Right lobe of liver (tissue), 4 donors: Measurements from ENCODE around the gene IFI27L1.

Experiments
- POLR2A ChIP-seq: fragments of 450-650 bp; IDR thresholded peaks from one replicate; pipeline ENCODE4 v1.6.1; 2017; ENCODE audit warnings: antibody characterized with exemption, mild to moderate bottlenecking
- TF ChIP-seq, protein P1 (sequence below), 4 donors: fragments of 200-600 bp in 3 of 4; fragments of 450-650 bp in 1 of 4; IDR thresholded peaks; one replicate each; pipeline versions ENCODE4 v1.5.1 to v1.8.0; 2016 to 2022; ENCODE audit warnings: antibody characterized with exemption in 4 of 4, mild to moderate bottlenecking in 2 of 4
- donor health status: DM: no; HTN: no; CAD: no.
- donor health status: DM: no; HTN: no; CAD: no.
- donor health status: DM: no; HTN: yes; CAD: no.

DNA sequence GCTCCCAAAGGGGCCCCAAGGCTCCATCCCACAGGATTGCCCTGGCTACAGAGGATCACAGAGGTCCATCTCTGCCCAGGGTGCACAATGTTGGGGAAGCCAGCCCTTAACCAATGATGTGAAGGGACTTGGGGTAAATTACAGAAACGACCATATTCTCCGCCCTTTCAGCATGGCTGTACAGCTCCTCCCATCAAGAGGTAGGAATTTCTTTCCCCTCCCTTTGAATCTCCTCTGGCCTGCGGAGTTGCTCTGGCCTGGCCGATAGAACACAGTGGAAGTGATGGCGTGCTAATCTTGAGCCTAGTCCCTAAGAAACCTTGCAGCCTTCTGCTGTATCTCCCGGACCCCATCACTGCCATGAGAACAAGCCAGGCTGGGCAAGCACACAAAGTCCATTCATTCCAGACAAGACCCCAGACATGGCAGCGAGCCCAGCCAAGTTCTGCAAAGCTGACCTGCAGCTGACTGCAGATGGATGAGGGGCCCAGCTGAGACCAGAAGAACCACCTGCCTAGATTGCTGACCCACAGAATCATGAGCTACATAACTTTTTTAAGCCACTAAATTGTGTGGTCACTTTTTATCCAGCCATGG lies 22.5 kb downstream of the IFI27L1 start:
- TF ChIP-seq POLR2A, result no peak
- TF ChIP-seq, protein P1, sequence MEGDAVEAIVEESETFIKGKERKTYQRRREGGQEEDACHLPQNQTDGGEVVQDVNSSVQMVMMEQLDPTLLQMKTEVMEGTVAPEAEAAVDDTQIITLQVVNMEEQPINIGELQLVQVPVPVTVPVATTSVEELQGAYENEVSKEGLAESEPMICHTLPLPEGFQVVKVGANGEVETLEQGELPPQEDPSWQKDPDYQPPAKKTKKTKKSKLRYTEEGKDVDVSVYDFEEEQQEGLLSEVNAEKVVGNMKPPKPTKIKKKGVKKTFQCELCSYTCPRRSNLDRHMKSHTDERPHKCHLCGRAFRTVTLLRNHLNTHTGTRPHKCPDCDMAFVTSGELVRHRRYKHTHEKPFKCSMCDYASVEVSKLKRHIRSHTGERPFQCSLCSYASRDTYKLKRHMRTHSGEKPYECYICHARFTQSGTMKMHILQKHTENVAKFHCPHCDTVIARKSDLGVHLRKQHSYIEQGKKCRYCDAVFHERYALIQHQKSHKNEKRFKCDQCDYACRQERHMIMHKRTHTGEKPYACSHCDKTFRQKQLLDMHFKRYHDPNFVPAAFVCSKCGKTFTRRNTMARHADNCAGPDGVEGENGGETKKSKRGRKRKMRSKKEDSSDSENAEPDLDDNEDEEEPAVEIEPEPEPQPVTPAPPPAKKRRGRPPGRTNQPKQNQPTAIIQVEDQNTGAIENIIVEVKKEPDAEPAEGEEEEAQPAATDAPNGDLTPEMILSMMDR (IDR thresholded peaks at IDR 0.05), result no peak
